DMS53 treated with DMSO at 0.1 percent for 48 hours (cell line): Measurements from ENCODE around the gene DOCK4.

Experiments
- DNase-seq: peaks from one replicate; lab custom pipeline; 2025; ENCODE audit not compliant: unreplicated experiment; lab: John Stamatoyannopoulos, UW

Gene DOCK4

GRCh38 chr7:112160771-112161150 is 45.4 kb downstream of the DOCK4 start:
- peak; percentile 41 for DNase-seq

GRCh38 chr7:112160130-112160770 is 45.9 kb downstream of the DOCK4 start:
- DNase-seq: peak; percentile 89

GRCh38 chr7:112159351-112159750 is 46.8 kb downstream of the DOCK4 start:
- DNase-seq: no peak

GRCh38 chr7:112157072-112157471 is 49.1 kb downstream of the DOCK4 start:
- no peak for DNase-seq

- DNase-seq: no peak
Observed at GRCh38 chr7:112156412-112156811, 49.8 kb downstream of the DOCK4 start.

- no peak for DNase-seq
Observed at GRCh38 chr7:112154690-112155089, 51.5 kb downstream of the DOCK4 start.

- DNase-seq: no peak
Observed at GRCh38 chr7:112152186-112152585, 54.0 kb downstream of the DOCK4 start.

GRCh38 chr7:112150823-112151641 is 55.2 kb downstream of the DOCK4 start:
- DNase-seq: no peak

GRCh38 chr7:112149734-112150133 is 56.5 kb downstream of the DOCK4 start:
- no peak for DNase-seq

GRCh38 chr7:112147793-112148361 is 58.3 kb downstream of the DOCK4 start:
- DNase-seq: no peak

GRCh38 chr7:112145206-112145605 is 61.0 kb downstream of the DOCK4 start:
- DNase-seq: no peak

- no peak for DNase-seq
Observed at GRCh38 chr7:112144284-112145059, 61.7 kb downstream of the DOCK4 start.

GRCh38 chr7:112143582-112143981 is 62.6 kb downstream of the DOCK4 start:
- DNase-seq: no peak

GRCh38 chr7:112143136-112143535 is 63.1 kb downstream of the DOCK4 start:
- no peak for DNase-seq

GRCh38 chr7:112140600-112140999 is 65.6 kb downstream of the DOCK4 start:
- DNase-seq: no peak

- no peak for DNase-seq
Observed at GRCh38 chr7:112138938-112139337, 67.3 kb downstream of the DOCK4 start.

- no peak for DNase-seq
Observed at GRCh38 chr7:112138325-112138852, 67.8 kb downstream of the DOCK4 start.

GRCh38 chr7:112137141-112138101 is 68.8 kb downstream of the DOCK4 start:
- DNase-seq: no peak

GRCh38 chr7:112136271-112137008 is 69.8 kb downstream of the DOCK4 start:
- DNase-seq: no peak
